Embryonic facial prominence (tissue), 1 donor: ENCODE measurements around the gene TMEM167B.
"Not testable (repeated sequence)": the region's sequence is repeated elsewhere in the genome, so short reads cannot be mapped to it uniquely, and the experiment has no call there.

Experiments
- DNase-seq: peaks from one replicate; pipeline ENCODE4 v3.0.0-alpha.2; 2016; ENCODE audit errors: extremely low spot score

The TMEM167B gene

DNA sequence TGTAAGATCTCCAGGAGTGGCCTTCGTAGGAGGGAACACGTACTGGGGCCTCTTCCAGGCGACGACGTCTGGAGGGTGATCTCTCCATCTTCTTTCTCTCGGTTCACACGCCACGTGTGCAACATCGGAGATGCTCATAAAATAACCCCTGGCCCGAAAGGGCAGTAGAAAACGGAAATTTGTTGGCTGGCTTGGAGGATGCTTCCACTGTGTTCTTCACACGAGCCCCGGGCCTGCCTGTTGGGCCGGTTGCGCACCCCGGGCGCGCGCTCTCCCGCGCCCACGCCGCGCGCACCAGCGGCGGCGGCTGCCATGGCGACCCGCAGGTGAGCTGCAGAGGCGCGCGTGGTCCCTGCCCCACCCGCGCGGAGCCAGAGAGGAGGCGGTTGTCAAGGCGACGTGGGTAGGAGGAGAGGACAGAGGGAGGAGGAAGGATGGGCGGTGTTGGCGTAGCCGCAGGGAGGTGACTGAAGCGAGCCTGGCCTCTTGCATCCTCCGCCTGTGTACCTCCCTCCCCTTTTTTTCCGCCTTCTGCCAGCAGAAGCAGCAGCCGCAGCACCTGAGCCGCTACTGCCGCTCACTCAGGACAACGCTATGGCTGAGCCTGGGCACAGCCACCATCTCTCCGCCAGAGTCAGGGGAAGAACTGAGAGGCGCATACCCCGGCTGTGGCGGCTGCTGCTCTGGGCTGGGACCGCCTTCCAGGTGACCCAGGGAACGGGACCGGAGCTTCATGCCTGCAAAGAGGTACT lies 23.2 kb downstream of the TMEM167B start, which contains the start of gene ELAPOR1:
Gene ELAPOR1 (plus strand): TSS at position 526 of the 752 bp plus-strand sequence. CDS start 69 bp downstream, at position 595.
- no peak for DNase-seq

DNA sequence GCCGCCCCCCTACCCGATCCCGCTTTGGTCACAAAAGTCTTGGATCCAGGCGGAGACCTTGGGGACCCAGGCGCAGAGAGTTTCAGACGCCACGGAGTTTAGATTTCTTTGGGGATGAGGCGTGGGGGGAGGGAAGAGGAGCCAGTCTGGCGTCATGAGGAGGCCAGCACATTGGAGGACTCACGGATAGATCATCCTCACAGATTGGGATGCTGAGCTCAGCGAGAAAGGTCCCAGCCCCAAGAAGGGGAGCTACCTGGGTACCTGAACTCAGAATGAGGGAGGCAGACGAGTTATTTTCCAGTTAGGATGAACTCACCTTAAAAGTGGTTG lies 23.7 kb downstream of the TMEM167B start:
- DNase-seq: no peak

DNA sequence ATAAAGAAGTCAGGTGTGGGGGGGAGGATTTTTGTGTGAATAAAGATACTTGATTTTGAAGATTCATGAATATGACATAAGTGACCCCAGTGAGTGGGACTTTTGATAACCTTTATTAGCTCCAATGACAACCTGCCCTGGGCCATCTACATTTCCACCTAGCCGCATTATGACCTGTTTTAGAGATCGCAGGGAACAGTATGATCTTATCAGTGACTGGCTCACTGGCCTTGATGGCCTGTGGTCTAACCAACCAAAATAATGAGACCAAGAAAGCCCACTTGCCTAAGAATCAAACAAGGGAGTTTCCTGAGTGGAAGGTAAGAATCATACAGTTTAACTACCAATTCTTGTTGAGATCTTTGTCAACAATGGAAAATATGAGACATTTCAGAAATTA lies 25.1 kb downstream of the TMEM167B start:
- no peak for DNase-seq

DNA sequence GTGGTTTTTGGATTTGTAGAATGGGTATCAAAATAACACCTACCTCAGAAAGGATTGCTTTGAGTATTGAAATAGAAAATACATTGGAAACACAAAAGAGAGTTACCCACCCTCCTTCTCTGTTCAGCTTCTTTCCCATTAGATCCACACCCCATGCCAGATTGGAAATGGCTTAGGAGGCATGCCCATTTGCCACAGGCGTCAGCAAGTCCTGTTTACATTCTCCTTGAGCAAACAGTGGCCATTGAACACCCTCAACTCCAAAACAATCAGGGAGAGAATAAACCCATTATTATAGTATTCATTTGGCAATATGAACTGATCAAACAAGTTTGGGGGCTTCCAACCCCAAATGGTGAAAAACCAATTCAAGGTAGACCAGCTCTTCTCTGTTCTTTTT lies 25.7 kb downstream of the TMEM167B start:
- DNase-seq: no peak

DNA sequence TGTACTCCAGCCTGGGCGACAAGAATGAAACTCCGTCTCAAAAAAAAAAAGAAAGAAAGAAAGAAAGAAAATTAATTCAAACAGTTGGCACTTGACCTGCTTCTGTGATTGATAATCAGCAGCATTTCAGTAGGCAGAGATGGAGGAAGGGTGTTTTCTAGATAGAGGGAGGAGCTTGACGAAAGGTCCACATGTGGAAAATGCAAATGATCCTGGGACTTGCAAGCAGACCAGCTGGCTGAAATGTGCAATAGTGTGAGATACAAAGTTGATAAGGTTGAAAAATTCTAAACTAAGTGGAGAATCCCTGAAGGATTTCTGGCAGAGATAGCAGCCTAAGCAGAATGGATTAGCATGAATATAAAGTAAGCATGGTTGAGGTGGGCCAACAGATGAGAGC lies 27.5 kb downstream of the TMEM167B start:
- DNase-seq: no peak

DNA sequence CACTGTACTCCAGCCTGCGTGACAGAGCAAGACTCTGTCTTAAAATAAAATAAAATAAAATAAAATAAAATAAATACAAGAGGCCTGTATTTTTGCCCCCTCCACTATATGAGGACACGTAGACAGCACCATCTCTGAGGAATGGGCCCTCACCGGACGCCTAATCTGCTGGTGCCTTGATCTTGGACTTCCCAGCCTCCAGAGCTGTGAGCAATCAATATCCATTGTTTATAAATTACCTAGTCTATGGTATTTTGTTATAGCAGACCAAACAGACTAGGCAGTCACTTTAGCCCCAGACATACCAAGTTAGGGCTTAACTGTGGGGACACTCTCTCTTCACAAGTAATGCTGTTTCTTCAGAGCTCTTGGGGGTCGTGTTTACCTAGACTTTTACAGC lies 29.8 kb downstream of the TMEM167B start:
- DNase-seq: no peak

DNA sequence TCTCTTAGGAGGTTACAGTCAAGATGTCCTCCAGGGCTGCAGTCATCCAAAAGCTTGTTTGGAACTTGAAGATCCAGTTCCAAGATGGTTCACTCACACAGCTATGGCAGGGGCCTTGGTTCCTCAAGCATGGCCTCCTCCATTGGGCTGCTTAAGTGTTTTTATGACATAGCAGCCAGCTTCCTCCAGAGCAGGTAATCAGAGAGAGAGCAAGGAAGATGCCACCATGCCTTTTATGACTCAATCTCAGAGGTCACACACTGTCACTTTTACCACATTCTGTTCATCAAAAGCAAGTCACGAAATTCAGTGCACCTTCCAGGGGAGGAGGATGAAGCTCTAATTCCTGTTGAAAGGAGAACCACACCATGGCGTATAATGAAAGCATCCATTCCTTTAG lies 40.5 kb downstream of the TMEM167B start:
- DNase-seq: no peak

DNA sequence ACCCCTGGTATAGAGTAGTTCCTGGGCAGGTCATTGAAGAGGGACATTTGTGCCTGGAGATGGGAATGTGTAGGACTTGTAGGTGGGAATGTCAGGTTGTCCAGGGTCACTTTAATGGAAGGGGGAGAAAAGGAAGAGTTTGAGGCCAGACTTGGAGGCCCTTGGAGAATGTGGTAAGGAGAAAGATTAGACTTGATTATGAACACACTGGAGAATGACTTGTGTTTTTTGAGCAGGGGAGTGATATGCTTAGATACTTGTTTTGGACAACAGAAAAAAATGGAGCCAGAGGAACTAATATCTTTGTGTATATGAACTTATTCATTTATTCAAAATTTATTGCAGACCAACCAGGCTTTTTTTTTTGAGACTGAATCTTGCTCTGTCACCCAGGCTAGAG lies 41.2 kb downstream of the TMEM167B start:
- no peak for DNase-seq

DNA sequence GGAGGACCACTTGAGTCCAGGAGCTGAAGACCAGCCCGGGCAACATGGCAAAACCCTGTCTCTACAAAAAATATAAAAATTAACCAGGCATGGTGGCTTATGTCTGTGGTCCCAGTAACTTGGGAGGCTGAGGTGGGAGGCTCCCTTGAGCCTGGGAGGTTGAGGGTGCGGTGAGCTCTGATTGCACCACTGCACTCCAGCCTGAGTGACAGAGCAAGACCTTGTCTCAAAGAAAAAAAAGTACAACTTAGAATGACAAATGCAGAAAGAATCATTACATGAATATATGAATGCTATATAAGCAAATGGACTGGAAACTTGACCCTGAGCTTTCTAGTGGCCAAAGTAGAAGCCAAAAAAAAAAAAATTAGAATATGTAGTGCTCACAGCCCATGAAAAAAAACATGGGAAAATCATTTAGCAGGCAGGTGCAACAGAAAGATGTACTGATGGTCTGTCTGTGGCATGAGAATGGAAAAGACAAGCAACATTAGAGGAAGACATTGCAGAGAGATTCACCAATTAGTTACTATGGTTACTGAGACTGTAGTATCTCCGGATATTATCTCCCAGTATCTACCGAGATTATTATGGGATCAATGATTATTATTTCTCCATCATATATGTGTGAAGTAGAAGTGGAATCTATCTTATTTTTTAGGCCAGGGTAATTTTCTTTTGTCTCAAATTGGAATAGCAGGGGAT lies 42.6 kb downstream of the TMEM167B start:
- DNase-seq: no peak

DNA sequence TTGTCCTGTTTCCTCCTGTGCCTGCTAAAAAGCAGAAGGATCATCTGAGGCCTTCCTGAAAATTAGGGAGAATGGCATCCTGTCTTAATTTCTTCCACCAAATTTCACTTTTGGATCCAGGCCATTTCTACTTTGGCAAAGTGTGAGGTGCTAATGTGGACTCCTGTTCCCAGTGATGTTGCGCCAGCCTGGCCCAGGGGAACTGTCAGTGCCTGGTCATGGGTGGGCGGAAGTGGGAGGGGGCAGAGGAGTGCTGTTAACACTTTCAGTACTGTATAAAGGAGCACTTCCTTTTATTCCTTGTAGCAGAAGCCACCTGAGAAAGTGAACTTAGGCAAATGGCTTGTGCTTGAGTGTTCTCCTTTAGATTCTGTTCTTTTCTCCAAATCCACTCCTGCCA lies 43.3 kb downstream of the TMEM167B start:
- no peak for DNase-seq

DNA sequence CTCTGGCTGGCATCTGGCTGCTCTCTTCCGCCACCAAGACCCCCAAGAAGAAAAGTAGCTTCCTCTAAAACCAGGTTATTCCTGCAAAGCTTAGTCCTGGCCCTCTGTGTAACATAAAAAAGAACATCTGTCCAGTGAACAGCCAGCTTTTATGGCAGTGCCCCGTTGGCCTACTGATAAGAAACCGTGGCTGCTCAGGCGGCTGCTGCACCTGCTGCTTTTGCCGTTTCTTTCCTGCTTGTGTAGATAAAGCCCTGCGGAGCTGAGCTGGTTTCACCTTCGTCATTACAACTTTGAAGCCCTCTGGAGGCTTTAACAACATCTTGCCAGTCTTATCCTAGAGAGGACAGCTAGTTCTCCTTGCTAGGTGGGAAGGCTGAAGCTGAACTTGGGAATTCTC lies 43.9 kb downstream of the TMEM167B start:
- no peak for DNase-seq

DNA sequence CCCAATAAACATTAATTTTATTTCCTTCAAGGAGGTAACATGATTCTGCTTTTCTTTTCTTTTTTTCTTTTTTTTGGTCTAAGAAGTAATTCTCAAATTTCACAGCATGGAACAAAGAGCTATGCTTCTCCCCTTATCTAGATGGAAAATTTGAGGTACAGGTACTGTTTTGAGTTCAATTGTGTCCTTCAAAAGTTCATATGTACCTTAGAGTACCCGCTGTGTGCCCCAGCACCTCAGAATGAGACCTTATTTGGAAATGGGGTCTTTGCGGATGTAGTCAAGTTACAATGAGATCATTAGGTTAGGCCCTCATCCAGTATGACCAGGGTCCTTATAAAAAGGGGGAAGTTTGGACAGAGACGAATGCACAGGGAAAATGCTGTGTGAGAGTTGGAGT lies 45.4 kb downstream of the TMEM167B start:
- DNase-seq: no peak

DNA sequence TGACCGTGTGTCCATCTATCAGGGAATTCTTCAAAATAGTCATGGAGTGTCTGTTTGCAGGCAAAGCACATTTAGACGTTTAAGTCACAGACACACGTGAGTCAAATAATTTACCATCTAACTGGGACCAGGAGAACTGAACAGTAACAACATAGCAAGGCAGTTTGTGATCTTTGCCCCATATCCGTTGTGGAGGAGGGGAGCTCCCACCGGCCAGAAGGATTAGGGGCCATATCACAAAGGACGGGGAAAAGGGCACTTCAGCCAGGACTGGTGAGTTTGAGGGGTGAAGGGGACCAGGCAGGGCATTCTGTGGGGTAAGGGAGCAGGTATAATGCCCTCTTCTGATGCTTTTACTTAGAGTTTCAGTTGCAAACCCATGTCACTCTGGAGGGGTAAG lies 46.2 kb downstream of the TMEM167B start:
- DNase-seq: no peak

DNA sequence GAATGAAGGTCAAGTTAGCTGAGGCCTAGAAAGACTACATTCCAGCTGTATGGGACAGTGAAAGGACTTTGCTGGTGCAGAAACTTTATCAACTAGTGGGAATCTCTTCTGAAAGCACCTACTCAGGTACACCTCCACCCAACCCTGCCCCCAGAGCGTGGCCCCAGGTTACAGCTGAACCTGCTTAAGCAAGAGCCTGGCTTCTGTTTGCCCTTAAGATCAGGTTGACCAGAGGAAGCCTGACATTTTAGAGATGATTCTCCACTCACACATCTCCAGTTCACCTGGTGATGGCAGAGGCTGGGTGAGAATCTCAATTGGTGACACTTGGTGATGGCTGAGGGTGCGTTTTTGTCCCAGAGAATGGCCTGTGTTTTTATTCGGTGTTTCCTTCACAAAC lies 47.4 kb downstream of the TMEM167B start:
- no peak for DNase-seq

DNA sequence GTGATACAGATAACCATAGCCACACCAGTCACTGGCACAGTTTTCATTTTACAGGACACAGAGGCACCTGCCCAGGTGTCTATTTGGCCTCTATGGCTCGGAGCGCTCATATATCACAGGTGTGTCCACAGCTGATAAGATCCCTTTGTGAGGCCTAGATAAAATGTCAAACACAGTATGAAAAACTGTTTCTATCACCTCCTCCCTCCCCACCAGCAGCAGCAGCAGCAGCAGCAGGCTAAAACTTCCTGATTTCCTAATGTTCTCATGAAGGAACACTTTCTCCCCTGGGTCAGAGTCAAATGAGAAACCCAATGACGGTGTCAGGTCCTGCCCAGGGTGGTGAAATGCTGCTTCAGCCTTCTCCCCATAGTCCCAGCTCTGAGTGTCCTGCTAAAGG lies 47.8 kb downstream of the TMEM167B start:
- DNase-seq: no peak

DNA sequence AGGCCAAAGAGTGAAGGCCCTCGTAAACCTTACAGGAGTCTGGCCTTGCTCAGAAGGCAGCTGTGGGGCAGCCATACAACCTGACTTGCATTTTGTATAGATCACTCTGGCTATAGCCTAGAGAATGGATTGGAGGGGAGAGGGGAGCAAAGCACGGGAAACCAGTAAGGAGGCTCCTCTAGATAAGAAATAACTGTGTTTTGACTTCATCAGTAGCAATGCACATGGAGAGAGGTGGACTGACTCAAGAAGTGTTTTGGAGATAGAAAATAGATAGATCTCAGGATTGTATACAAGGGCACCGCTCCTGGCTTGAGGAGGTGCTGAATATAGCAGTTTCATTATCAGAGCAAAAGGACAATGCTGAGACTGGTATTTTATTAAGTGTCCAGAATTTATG lies 49.8 kb downstream of the TMEM167B start:
- no peak for DNase-seq

DNA sequence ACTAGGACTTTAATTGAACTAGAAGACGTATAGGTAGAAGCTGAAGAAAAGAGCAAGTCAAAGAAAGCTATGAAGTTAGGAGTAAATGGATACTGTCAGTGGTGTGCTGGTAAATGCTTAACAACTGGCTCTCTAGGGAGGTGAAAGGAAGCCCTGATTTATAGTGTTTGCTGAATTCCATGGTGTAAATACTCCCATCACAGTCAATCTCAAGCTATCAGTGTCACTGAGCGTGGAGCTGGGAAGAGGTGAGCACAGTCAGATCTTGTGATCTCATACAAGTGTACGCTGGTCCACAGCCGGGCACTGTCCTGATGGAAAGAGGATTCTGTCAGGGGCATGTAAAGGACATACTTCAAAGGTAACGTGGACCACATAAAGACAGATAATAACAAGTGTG lies 51.7 kb downstream of the TMEM167B start:
- DNase-seq: no peak

DNA sequence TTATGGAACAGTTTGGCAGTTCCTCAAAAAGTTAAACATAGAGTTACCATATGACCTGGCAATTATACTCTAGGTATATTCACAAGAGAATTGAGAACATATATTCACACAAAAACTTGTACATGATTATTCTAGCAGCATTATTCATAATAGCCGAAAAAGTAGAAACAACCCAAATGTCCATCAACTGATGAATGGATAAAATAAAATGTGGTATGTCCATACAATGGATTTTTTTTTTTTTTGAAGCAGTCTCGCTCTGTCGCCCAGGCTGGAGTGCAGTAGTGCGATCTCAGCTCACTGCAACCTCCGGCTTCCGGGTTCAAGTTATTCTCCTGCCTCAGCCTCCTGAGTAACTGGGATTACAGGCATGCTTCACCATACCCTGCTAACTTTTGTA lies 52.2 kb downstream of the TMEM167B start:
- DNase-seq: not testable (repeated sequence)
